Progenitor cell of endocrine pancreas (in vitro differentiated cells): ENCODE measurements around the gene HECW1. TPM values are rescaled to one million over a fixed set of nuclear protein-coding genes. Genes with fewer than 3 reads are reported as not detected.

ENCODE experiments used
- DNase-seq: peaks from one replicate; pipeline ENCODE4 v3.0.0; 2021; ENCODE audit warnings: low spot score; ENCODE audit not compliant: unreplicated experiment
- H3K27ac Mint-ChIP-seq: 2 replicates; pipeline ENCODE4 v1.8.0; 2021; ENCODE audit warnings: mild to moderate bottlenecking, moderate library complexity, mixed read lengths
- H3K27me3 Mint-ChIP-seq: 2 replicates; pipeline ENCODE4 v1.8.0; 2021; ENCODE audit warnings: mixed read lengths
- H3K36me3 Mint-ChIP-seq: 2 replicates; pipeline ENCODE4 v1.8.0; 2022; ENCODE audit warnings: mixed read lengths; ENCODE audit not compliant: insufficient read depth
- H3K4me1 Mint-ChIP-seq: 2 replicates; pipeline ENCODE4 v1.8.0; 2021; ENCODE audit warnings: low read depth, mixed read lengths
- H3K4me3 Mint-ChIP-seq: 2 replicates; pipeline ENCODE4 v1.8.0; 2021; ENCODE audit warnings: low read depth, mild to moderate bottlenecking, moderate library complexity, mixed read lengths
- H3K9me3 Mint-ChIP-seq: 2 replicates; pipeline ENCODE4 v1.8.0; 2021; ENCODE audit warnings: low read depth, mixed read lengths
- CTCF ChIP-seq: fragments of 200-600 bp; sonication (generic); IDR thresholded peaks from one replicate; pipeline ENCODE4 v1.5.0; 2021; ENCODE audit warnings: antibody characterized with exemption, mild to moderate bottlenecking; ENCODE audit not compliant: unreplicated experiment
- total RNA-seq: library from RNA; stranded (reverse); gene quantifications from 2 replicates; pipeline ENCODE4 v1.2.1, GENCODE V29; 2021

The HECW1 gene
- total RNA-seq, 1 donor from 2014 or later, result 0.50 TPM

DNA sequence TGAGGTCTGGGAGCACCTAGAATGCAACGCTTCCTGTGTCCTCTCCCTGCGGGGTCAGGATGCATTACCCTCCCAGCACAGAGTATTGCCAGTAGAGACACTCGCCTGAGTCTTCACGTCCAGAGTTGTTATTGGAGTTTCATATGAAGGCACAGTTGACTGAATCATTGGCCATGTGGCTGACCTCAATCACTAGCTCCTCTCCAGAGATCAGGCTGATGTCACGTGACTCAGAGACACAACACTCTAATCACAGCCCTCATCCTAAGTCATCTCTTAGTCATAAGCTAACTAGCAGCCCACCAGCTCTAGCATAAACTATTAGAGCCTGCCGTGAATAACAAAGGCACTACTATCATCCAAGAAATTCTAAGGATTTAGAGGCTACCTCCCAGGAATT lies 107.8 kb downstream of the HECW1 start:
- Mint-ChIP-seq H3K27ac (no peak overlapping the region), H3K36me3 (no peaks in the 10 kb centered on the region), H3K4me3 (no peak overlapping the region), H3K9me3 (peaks cover 7% of the 10 kb centered on the region), H3K4me1 (no peaks in the 10 kb centered on the region), H3K27me3 (no peaks in the 10 kb centered on the region)
- DNase-seq, result no peak
- TF ChIP-seq CTCF, result no peak

DNA sequence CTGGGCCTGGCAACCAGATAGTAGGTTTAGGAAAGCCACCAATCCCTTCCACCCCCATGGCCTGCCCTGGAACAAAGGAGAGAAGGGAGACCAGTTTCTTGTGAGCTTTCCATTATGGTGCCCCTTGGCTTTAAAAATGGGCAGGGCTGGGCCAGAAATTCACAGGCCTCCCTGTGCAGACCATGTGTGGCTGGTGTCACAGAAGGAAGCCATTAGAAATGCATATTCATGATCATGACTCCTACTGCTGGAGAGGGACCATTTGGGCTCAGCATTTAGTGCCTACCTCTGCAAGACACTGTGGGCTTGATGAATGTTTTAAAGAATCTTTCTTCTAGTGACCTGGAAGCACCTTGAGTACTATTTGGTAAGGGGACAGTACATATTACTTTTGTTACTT lies 108.3 kb downstream of the HECW1 start:
- H3K27ac Mint-ChIP-seq, result no peak overlapping the region
- H3K9me3 Mint-ChIP-seq, result peaks cover 7% of the 10 kb centered on the region
- DNase-seq, result no peak
- no peaks in the 10 kb centered on the region for H3K27me3 Mint-ChIP-seq
- H3K4me1 Mint-ChIP-seq, result no peaks in the 10 kb centered on the region
- TF ChIP-seq CTCF, result no peak
- H3K36me3 Mint-ChIP-seq, result no peaks in the 10 kb centered on the region
- H3K4me3 Mint-ChIP-seq, result no peak overlapping the region

DNA sequence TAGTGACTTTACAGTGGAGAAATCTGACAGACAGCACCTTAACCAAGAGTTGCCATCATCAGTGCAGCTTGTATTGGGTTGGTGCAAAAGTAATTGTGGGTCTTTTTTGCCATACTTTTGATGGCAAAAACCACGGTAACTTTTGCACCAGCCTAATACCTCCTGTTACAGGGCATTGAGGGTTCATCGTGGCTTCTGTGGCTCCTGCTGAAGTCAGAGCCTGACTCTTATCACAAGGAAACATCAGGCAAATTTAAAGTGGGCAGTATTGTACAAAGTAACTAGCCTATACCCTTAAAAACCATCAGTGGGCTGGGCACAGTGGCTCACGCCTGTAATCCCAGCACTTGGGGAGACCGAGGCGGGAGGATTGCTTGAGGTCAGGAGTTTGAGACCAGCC lies 117.4 kb downstream of the HECW1 start:
- TF ChIP-seq CTCF, result no peak
- no peak for DNase-seq
- H3K4me1 Mint-ChIP-seq, result no peaks in the 10 kb centered on the region
- H3K27ac Mint-ChIP-seq, result no peak overlapping the region
- H3K27me3 Mint-ChIP-seq, result peaks cover 5% of the 10 kb centered on the region
- H3K4me3 Mint-ChIP-seq, result no peak overlapping the region
- no peaks in the 10 kb centered on the region for H3K36me3 Mint-ChIP-seq
- no peaks in the 10 kb centered on the region for H3K9me3 Mint-ChIP-seq

GRCh38 chr7:43232366-43232765 lies 119.9 kb downstream of the HECW1 start:
- no peak overlapping the region for H3K4me3 Mint-ChIP-seq
- no peak for TF ChIP-seq CTCF
- peaks cover 5% of the 10 kb centered on the region for H3K27me3 Mint-ChIP-seq
- H3K9me3 Mint-ChIP-seq, result no peaks in the 10 kb centered on the region
- DNase-seq, result no peak
- H3K36me3 Mint-ChIP-seq, result no peaks in the 10 kb centered on the region
- H3K4me1 Mint-ChIP-seq, result peaks cover 10% of the 10 kb centered on the region
- H3K27ac Mint-ChIP-seq, result no peak overlapping the region

DNA sequence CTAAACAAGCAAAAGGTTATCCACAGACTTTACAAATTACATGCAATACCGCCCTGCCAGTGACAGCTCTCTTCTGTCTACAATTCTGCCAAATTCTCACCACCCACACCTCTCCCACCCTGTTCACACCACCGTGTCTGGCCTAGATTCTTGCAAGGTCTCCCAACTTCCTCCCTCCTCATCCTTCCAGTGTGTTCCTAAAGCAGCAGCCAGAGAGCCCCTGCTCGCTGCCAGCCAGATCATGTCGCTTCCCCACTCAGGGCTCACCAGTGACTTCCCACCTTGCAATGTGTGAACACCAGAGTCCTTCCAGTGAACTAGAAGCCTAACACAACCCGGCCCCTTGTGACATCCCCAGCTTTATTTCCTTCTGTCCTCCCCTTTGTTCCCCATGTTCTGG lies 121.6 kb downstream of the HECW1 start:
- no peak for TF ChIP-seq CTCF

More for the DNA sequence above, 121.6 kb downstream of the HECW1 start:
- DNase-seq, result no peak
- peaks cover 10% of the 10 kb centered on the region for H3K4me1 Mint-ChIP-seq
- no peak overlapping the region for H3K4me3 Mint-ChIP-seq
- no peak overlapping the region for H3K27ac Mint-ChIP-seq
- H3K36me3 Mint-ChIP-seq, result no peaks in the 10 kb centered on the region
- H3K9me3 Mint-ChIP-seq, result no peaks in the 10 kb centered on the region
- peaks cover 5% of the 10 kb centered on the region for H3K27me3 Mint-ChIP-seq
